Astrocyte (in vitro differentiated cells and primary cell): ENCODE results near the gene NFKBIL1. TPM values are rescaled to one million over a fixed set of nuclear protein-coding genes. Genes with fewer than 3 reads are reported as not detected.
A peak's percentile ranks its signal among the peaks of the same experiment; 100 is the strongest.
"Not testable (repeated sequence)": the region's sequence is repeated elsewhere in the genome, so short reads cannot be mapped to it uniquely, and the experiment has no call there.

Source experiments
- DNase-seq: peaks from one replicate; pipeline ENCODE4 v3.0.0-alpha.2; 2010; ENCODE audit warnings: low read depth
- FAIRE-seq: peaks from 2 replicates; lab custom pipeline; 2011; peaks lifted over from hg19 to GRCh38; lab: Jason Lieb, UNC
- H2AFZ ChIP-seq: 2 replicates; pipeline ENCODE4 v1.6.0; 2012; ENCODE audit warnings: low read depth, low read length, inconsistent platforms
- H3K27ac ChIP-seq: 2 replicates; pipeline ENCODE4 v1.5.1; 2011; ENCODE audit warnings: low read depth, low read length, inconsistent platforms
- H3K27me3 ChIP-seq: 2 replicates; pipeline ENCODE4 v1.6.0; 2011; ENCODE audit warnings: low read length, inconsistent platforms; ENCODE audit not compliant: insufficient read depth
- H3K36me3 ChIP-seq: 2 replicates; pipeline ENCODE4 v1.5.1; 2011; ENCODE audit warnings: low read length, inconsistent platforms; ENCODE audit not compliant: insufficient read depth
- H3K4me1 ChIP-seq: 2 replicates; pipeline ENCODE4 v1.5.1; 2011; ENCODE audit warnings: low read length, inconsistent platforms; ENCODE audit not compliant: insufficient read depth
- H3K4me2 ChIP-seq: 2 replicates; pipeline ENCODE4 v1.6.0; 2012; ENCODE audit warnings: low read length, inconsistent platforms
- H3K4me3 ChIP-seq: 2 replicates; pipeline ENCODE4 v1.5.1; 2011; ENCODE audit warnings: low read depth, mild to moderate bottlenecking, low read length, inconsistent platforms; ENCODE audit not compliant: insufficient read depth
- H3K79me2 ChIP-seq: 2 replicates; pipeline ENCODE4 v1.6.0; 2012; ENCODE audit warnings: mild to moderate bottlenecking, low read length, inconsistent platforms; ENCODE audit not compliant: insufficient read depth
- H3K9ac ChIP-seq: 2 replicates; pipeline ENCODE4 v1.6.0; 2012; ENCODE audit warnings: mild to moderate bottlenecking, low read length, inconsistent platforms
- H3K9me3 ChIP-seq: 2 replicates; pipeline ENCODE4 v1.5.1; 2012; ENCODE audit warnings: low read depth, mild to moderate bottlenecking, low read length, inconsistent platforms; ENCODE audit not compliant: insufficient read depth
- H4K20me1 ChIP-seq: 2 replicates; pipeline ENCODE4 v1.6.0; 2012; ENCODE audit warnings: low read length, inconsistent platforms; ENCODE audit not compliant: insufficient read depth
- H3K27ac Mint-ChIP-seq: one replicate; pipeline ENCODE4 v1.8.0; 2021; ENCODE audit warnings: mild to moderate bottlenecking, mixed read lengths; ENCODE audit not compliant: unreplicated experiment
- H3K27me3 Mint-ChIP-seq: one replicate; pipeline ENCODE4 v1.8.0; 2021; ENCODE audit warnings: low read depth, mixed read lengths; ENCODE audit not compliant: unreplicated experiment
- H3K36me3 Mint-ChIP-seq: one replicate; pipeline ENCODE4 v1.8.0; 2021; ENCODE audit warnings: low read depth, mixed read lengths; ENCODE audit not compliant: unreplicated experiment
- H3K4me1 Mint-ChIP-seq: one replicate; pipeline ENCODE4 v1.8.0; 2021; ENCODE audit warnings: low read depth, mixed read lengths; ENCODE audit not compliant: unreplicated experiment
- H3K4me3 Mint-ChIP-seq: one replicate; pipeline ENCODE4 v1.8.0; 2021; ENCODE audit warnings: mild to moderate bottlenecking, moderate library complexity, mixed read lengths; ENCODE audit not compliant: unreplicated experiment
- H3K9me3 Mint-ChIP-seq: one replicate; pipeline ENCODE4 v1.8.0; 2021; ENCODE audit warnings: mild to moderate bottlenecking, mixed read lengths; ENCODE audit not compliant: unreplicated experiment
- CTCF ChIP-seq: IDR thresholded peaks from 2 replicates; pipeline ENCODE4 v1.5.1; 2011; ENCODE audit warnings: low read depth, mild to moderate bottlenecking, inconsistent platforms, low read length, moderate library complexity; ENCODE audit not compliant: insufficient read depth
- EZH2 ChIP-seq: IDR thresholded peaks from 2 replicates; pipeline ENCODE4 v1.6.1; 2012; ENCODE audit warnings: mild to moderate bottlenecking, low read length, inconsistent platforms; ENCODE audit not compliant: insufficient read depth
- total RNA-seq: library from RNA; stranded (reverse); gene quantifications from 2 replicates; pipeline ENCODE4 v1.2.1, GENCODE V29; 2021

NFKBIL1 gene
- total RNA-seq, 1 donor from 2014 or later, result 20.4 TPM

- Histone ChIP-seq H3K79me2 (peaks cover 13% of the 10 kb centered on the region), H3K4me3 (peak overlapping the region; percentile 59), H3K9ac (peak overlapping the region; percentile 87), H3K27me3 (no peaks in the 10 kb centered on the region), H3K4me2 (peak overlapping the region; percentile 95), H4K20me1 (no peaks in the 10 kb centered on the region), H3K27ac (peak overlapping the region; percentile 78), H3K4me1 (peaks cover 21% of the 10 kb centered on the region), H3K36me3 (peaks cover 6% of the 10 kb centered on the region), H3K9me3 (no peaks in the 10 kb centered on the region), H2AFZ (peak overlapping the region; percentile 66)
- Mint-ChIP-seq H3K27me3 (no peaks in the 10 kb centered on the region), H3K27ac (peak overlapping the region; percentile 87), H3K4me1 (peaks cover 17% of the 10 kb centered on the region), H3K9me3 (no peaks in the 10 kb centered on the region), H3K36me3 (peaks cover 11% of the 10 kb centered on the region), H3K4me3 (peak overlapping the region; percentile 94)
- FAIRE-seq (no peak), DNase-seq (no peak)
- no peak for TF ChIP-seq EZH2
- no peak for TF ChIP-seq CTCF
Measured at GRCh38 chr6:31547727-31548543, 527 bp downstream of the NFKBIL1 start.

- peaks cover 13% of the 10 kb centered on the region for H3K79me2 ChIP-seq
- peak overlapping the region; percentile 95 for H3K4me2 ChIP-seq
- FAIRE-seq (no peak), DNase-seq (no peak)
- H3K9ac ChIP-seq, result peak overlapping the region; percentile 87
- peaks cover 21% of the 10 kb centered on the region for H3K4me1 ChIP-seq
- H2AFZ ChIP-seq, result no peak overlapping the region
- peaks cover 9% of the 10 kb centered on the region for H3K36me3 ChIP-seq
- TF ChIP-seq CTCF (no peak), EZH2 (no peak)
- Mint-ChIP-seq H3K27me3 (no peaks in the 10 kb centered on the region), H3K4me3 (peak overlapping the region; percentile 94), H3K9me3 (no peaks in the 10 kb centered on the region), H3K27ac (no peak overlapping the region), H3K4me1 (peaks cover 17% of the 10 kb centered on the region), H3K36me3 (peaks cover 11% of the 10 kb centered on the region)
- no peaks in the 10 kb centered on the region for H4K20me1 ChIP-seq
- no peak overlapping the region for H3K27ac ChIP-seq
- H3K9me3 ChIP-seq, result no peaks in the 10 kb centered on the region
- H3K4me3 ChIP-seq, result no peak overlapping the region
- no peaks in the 10 kb centered on the region for H3K27me3 ChIP-seq
Measured at GRCh38 chr6:31548544-31548873, 1.1 kb downstream of the NFKBIL1 start.

- not testable (repeated sequence) for H3K9me3 ChIP-seq, H3K4me2 ChIP-seq, H3K9me3 Mint-ChIP-seq, FAIRE-seq, H3K27ac Mint-ChIP-seq, H3K27me3 Mint-ChIP-seq, H3K36me3 ChIP-seq, H2AFZ ChIP-seq, H3K27ac ChIP-seq, H3K4me3 ChIP-seq, H4K20me1 ChIP-seq, H3K4me3 Mint-ChIP-seq, H3K27me3 ChIP-seq, DNase-seq
- Histone ChIP-seq H3K4me1 (peaks cover 15% of the 10 kb centered on the region), H3K9ac (peak overlapping the region; percentile 33), H3K79me2 (peaks cover 17% of the 10 kb centered on the region)
- peak; percentile 28 for TF ChIP-seq CTCF
- peaks cover 11% of the 10 kb centered on the region for H3K36me3 Mint-ChIP-seq
- peaks cover 11% of the 10 kb centered on the region for H3K4me1 Mint-ChIP-seq
Measured at GRCh38 chr6:31551371-31551770, 4.0 kb downstream of the NFKBIL1 start.
